NB4 (cell line): ENCODE results near the gene KSR2.

ENCODE experiments used
- DNase-seq: peaks from one replicate; pipeline ENCODE4 v3.0.0; 2010; ENCODE audit warnings: low read depth
- H3K4me3 ChIP-seq: one replicate; pipeline ENCODE4 v1.5.1; 2011; ENCODE audit warnings: mild to moderate bottlenecking, low read depth, low read length, moderate library complexity
- MAX ChIP-seq: IDR thresholded peaks from 2 replicates; pipeline ENCODE4 v1.6.1; 2011; ENCODE audit warnings: low read depth, low read length
- MYC ChIP-seq: IDR thresholded peaks from 2 replicates; pipeline ENCODE4 v1.6.1; 2011; ENCODE audit warnings: low read depth, low read length
- POLR2A ChIP-seq: IDR thresholded peaks from 2 replicates; pipeline ENCODE4 v1.6.1; 2011; ENCODE audit warnings: mild to moderate bottlenecking; ENCODE audit not compliant: insufficient read length; ENCODE audit errors: extremely low read depth
- TF ChIP-seq, protein P1 (sequence below): IDR thresholded peaks from one replicate; pipeline ENCODE4 v1.5.1; 2012; ENCODE audit warnings: low read depth, low read length

KSR2 gene

GRCh38 chr12:117692512-117692911 lies 276.3 kb downstream of the KSR2 start:
- TF ChIP-seq, protein P1, sequence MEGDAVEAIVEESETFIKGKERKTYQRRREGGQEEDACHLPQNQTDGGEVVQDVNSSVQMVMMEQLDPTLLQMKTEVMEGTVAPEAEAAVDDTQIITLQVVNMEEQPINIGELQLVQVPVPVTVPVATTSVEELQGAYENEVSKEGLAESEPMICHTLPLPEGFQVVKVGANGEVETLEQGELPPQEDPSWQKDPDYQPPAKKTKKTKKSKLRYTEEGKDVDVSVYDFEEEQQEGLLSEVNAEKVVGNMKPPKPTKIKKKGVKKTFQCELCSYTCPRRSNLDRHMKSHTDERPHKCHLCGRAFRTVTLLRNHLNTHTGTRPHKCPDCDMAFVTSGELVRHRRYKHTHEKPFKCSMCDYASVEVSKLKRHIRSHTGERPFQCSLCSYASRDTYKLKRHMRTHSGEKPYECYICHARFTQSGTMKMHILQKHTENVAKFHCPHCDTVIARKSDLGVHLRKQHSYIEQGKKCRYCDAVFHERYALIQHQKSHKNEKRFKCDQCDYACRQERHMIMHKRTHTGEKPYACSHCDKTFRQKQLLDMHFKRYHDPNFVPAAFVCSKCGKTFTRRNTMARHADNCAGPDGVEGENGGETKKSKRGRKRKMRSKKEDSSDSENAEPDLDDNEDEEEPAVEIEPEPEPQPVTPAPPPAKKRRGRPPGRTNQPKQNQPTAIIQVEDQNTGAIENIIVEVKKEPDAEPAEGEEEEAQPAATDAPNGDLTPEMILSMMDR, result no peak
- TF ChIP-seq MYC (no peak), MAX (no peak), POLR2A (no peak)
- no peak overlapping the region for H3K4me3 ChIP-seq
- DNase-seq, result no peak

- no peak overlapping the region for H3K4me3 ChIP-seq
- no peak for TF ChIP-seq POLR2A
- TF ChIP-seq, protein P1, result no peak
- TF ChIP-seq MYC, result no peak
- no peak for TF ChIP-seq MAX
- no peak for DNase-seq
Observed at GRCh38 chr12:117689857-117690256, 278.9 kb downstream of the KSR2 start.

DNA sequence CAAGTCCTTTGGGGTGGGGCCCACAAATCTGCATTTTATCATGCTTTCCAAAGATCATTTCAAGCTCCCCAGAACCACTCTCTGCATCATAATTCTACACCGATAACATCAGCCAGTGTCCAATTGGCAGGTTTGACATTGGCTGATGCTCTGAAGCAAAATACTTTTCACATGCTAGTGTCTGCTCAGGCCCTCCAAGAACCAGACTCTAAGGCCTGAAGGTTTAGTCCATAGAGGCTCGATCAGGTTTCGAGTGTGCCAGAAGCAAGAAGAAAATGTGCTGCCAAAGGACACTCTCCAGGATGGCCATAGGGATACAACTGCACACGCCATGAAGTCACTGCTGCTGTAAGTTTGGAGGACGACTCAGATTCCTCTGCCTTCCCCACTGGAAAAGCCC lies 280.3 kb downstream of the KSR2 start:
- no peak overlapping the region for H3K4me3 ChIP-seq
- TF ChIP-seq MAX, result no peak
- TF ChIP-seq MYC, result no peak
- TF ChIP-seq, protein P1, result no peak
- no peak for TF ChIP-seq POLR2A
- no peak for DNase-seq

- no peak overlapping the region for H3K4me3 ChIP-seq
Observed at GRCh38 chr12:117686911-117687377, 281.8 kb downstream of the KSR2 start.

DNA sequence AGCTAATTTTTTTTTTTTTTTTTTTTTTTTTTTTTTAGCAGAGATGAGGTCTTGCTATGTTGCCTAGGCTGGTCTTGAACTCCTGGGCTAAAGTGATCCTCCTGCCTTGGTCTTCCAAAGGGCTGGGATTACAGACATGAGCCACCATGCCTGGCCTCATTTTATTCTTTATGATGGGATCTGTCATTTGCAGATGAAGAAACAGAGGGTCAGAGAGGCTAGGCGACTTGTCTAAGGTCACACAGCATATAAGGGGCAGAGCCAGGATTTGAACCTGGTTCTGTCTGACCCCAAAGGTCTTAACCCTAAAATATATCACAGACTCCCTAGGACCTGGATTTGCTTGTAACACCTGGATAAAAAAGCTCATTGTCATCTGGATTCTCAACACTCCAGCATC lies 282.6 kb downstream of the KSR2 start:
- TF ChIP-seq MYC (no peak), POLR2A (no peak), MAX (no peak)
- TF ChIP-seq, protein P1, result no peak
- no peak for DNase-seq

More at GRCh38 chr12:117686911-117687377, 281.8 kb downstream of the KSR2 start:
- TF ChIP-seq POLR2A, result no peak
- TF ChIP-seq MYC, result no peak
- no peak for TF ChIP-seq MAX
- TF ChIP-seq, protein P1, result no peak
- no peak for DNase-seq

More for the DNA sequence above, 282.6 kb downstream of the KSR2 start:
- H3K4me3 ChIP-seq, result no peak overlapping the region
